Heart right ventricle (tissue), 16 donors: ENCODE data around the gene ZDHHC24. TPM values are rescaled to one million over a fixed set of nuclear protein-coding genes. Genes with fewer than 3 reads are reported as not detected.

ENCODE experiments used
- ATAC-seq, 8 donors: fragments of 200-7000 bp; cut with Tn5 transposase; one replicate each; pipeline ENCODE4 v1.9.1; 2020; ENCODE audit warnings: mild to moderate bottlenecking in 8 of 8, moderate library complexity in 8 of 8, moderate number of reproducible peaks in 1 of 8
- DNase-seq, 2 donors: peaks; one replicate each; pipeline ENCODE4 v3.0.0-alpha.2; 2020
- H3K27ac ChIP-seq, 10 donors: fragments of 200-600 bp; sonication (generic) in 2 of 10; one replicate each; pipeline versions ENCODE4 v1.5.0 to v1.8.0; 2020 to 2022; ENCODE audit warnings: mild to moderate bottlenecking in 3 of 10
- H3K27me3 ChIP-seq, 7 donors: fragments of 200-600 bp; one replicate each; pipeline ENCODE4 v1.8.0; 2021 to 2022; ENCODE audit warnings: mild to moderate bottlenecking in 2 of 7
- H3K36me3 ChIP-seq, 9 donors: fragments of 200-600 bp; sonication (generic) in 1 of 9; one replicate each; pipeline versions ENCODE4 v1.5.0 to v1.8.0; 2020 to 2022; ENCODE audit warnings: mild to moderate bottlenecking in 2 of 9
- H3K4me1 ChIP-seq, 9 donors: fragments of 200-600 bp; sonication (generic) in 1 of 9; one replicate each; pipeline versions ENCODE4 v1.5.0 to v1.8.0; 2020 to 2022; ENCODE audit warnings: mild to moderate bottlenecking in 4 of 9
- H3K4me3 ChIP-seq, 10 donors: fragments of 200-600 bp; sonication (generic) in 2 of 10; one replicate each; pipeline versions ENCODE4 v1.5.0 to v1.8.0; 2020 to 2022; ENCODE audit warnings: mild to moderate bottlenecking in 7 of 10, moderate library complexity in 2 of 10
- H3K9me3 ChIP-seq, 11 donors: fragments of 200-600 bp in 10 of 11; sonication (generic) in 2 of 11; one replicate each; pipeline versions ENCODE4 v1.5.0 to v1.8.0; 2013 to 2022; ENCODE audit warnings: mild to moderate bottlenecking in 2 of 11, control low read depth in 1 of 11, moderate library complexity in 1 of 11
- WGBS, 2 donors: extraction: QIAGEN DNeasy Blood & Tissue Kit; methylation state at CpG; one replicate each; pipeline ENCODE4 v1.1.7; 2013; ENCODE audit warnings: inconsistent platforms in 1 of 2; 5-methylcytosine and 5-hydroxymethylcytosine counted together
- intact Hi-C, 10 donors: fragments of 100-400 bp; cut with DNase I; formaldehyde crosslinking; loops; one replicate each; pipeline versions ENCODE4 v1.11.1 to v1.14.2; 2022
- polyA plus RNA-seq, 2 donors: library from polyadenylated mRNA; stranded (reverse); fragments of 200-250 nt; gene quantifications; one replicate each; pipeline ENCODE4 v1.2.3, GENCODE V29; 2013
- total RNA-seq, 10 donors: library from RNA; stranded (reverse); fragmentation: NEBNext Ultra II Directional in 3 of 10; extraction: Animal tissue kit (Norgen Biotek cat#: 25700) in 3 of 10; gene quantifications; one replicate each; pipeline versions ENCODE4 v1.2.1 to v1.2.4, GENCODE V29; 2021 to 2023
- TF ChIP-seq, protein P1 (sequence below), 9 donors: fragments of 200-600 bp; sonication (generic) in 2 of 9; IDR thresholded peaks; one replicate each; pipeline versions ENCODE4 v1.5.0 to v1.8.0; 2021 to 2022; ENCODE audit warnings: antibody characterized with exemption in 9 of 9, mild to moderate bottlenecking in 5 of 9, moderate library complexity in 1 of 9
- donor health status: Arrhythmogenic right ventricular cardiomyopathy.
- donor health status: ischemic (EF 13 %, LVEDD 7.1; RV severe dilation, severe dysfunction).
- donor health status: healthy with polysubstance abuse.
- donor health status: DM: no; HTN: yes; CAD: no.
- donor health status: DM: no; HTN: no; CAD: no.
- donor health status: ischemic (EF 25% LVEDD 6.9; RV normal size, moderate dysfunction).
- donor health status: ischemic (EF 25% LVEDD 5.7; RV mildly dilated, moderate dysfunction).
- donor health status: healthy.
- donor health status: DM: yes; HTN: yes; CAD: no.
- donor health status: Ischemic cardiomyopathy.
- donor health status: ischemic (EF 35%, LVEDD 5.7; RV mildly dilated, moderate dysfunction).
- donor health status: nonischemic (EF 11% LVEDD 7.7; RV severe dilation, severe dysfunction).
- donor health status: DM: yes; HTN: yes; CAD: no.
- donor health status: PGD.
- donor health status: ischemic (EF 29% LVEDD 5.4; RV normal size, mild dysfunction).
- donor health status: nonischemic (EF 23%, LVEDD 6.1; RV moderate dilation, normal function).

The ZDHHC24 gene
- total and polyA plus RNA-seq, 12 donors, result 4.6 to 8.4 (median 5.8) TPM

GRCh38 chr11:66557733-66558326 is 12.0 kb upstream of the ZDHHC24 start:
- intact Hi-C loops, result no loop called here
- 91 to 92% methylated on average over 24 of the region's 24 CpGs for WGBS, 2 donors
- Histone ChIP-seq H3K9me3 (no peaks in the 10 kb centered on the region), H3K4me3 (no peak overlapping the region), H3K27ac (no peak overlapping the region), H3K27me3 (peaks cover 0 to 30% (median 16%) of the 10 kb centered on the region in 7 donors), H3K4me1 (peaks cover 4 to 9% (median 7%) of the 10 kb centered on the region in 9 donors), H3K36me3 (peaks cover 0 to 6% (median 0%) of the 10 kb centered on the region in 9 donors)
- ATAC-seq (no peak), DNase-seq (no peak)
- TF ChIP-seq, protein P1, sequence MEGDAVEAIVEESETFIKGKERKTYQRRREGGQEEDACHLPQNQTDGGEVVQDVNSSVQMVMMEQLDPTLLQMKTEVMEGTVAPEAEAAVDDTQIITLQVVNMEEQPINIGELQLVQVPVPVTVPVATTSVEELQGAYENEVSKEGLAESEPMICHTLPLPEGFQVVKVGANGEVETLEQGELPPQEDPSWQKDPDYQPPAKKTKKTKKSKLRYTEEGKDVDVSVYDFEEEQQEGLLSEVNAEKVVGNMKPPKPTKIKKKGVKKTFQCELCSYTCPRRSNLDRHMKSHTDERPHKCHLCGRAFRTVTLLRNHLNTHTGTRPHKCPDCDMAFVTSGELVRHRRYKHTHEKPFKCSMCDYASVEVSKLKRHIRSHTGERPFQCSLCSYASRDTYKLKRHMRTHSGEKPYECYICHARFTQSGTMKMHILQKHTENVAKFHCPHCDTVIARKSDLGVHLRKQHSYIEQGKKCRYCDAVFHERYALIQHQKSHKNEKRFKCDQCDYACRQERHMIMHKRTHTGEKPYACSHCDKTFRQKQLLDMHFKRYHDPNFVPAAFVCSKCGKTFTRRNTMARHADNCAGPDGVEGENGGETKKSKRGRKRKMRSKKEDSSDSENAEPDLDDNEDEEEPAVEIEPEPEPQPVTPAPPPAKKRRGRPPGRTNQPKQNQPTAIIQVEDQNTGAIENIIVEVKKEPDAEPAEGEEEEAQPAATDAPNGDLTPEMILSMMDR (IDR thresholded peaks at IDR 0.05), result no peak

DNA sequence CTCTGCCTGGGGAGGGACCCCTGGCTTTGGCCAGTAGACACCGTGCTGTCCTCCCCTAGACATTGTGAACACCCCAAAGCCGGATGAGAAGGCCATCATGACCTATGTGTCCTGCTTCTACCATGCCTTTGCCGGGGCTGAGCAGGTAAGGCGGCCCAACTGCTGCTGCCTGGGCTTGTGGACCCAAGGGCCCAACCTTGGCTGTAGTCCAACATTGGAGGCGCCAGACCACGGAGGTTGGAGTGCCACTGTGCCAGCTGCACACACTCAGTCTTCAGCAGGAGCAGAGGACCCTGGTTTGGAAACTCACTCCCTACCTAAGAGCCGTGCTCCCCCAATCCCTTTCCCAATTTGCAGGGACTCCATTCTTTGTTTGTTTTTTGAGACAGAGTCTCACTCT is 10.2 kb upstream of the ZDHHC24 start:
- H3K36me3 ChIP-seq, result no peaks in the 10 kb centered on the region
- DNase-seq (no peak), ATAC-seq (peak in 1 of 8 donors; percentile 6)
- H3K4me3 ChIP-seq, result no peak overlapping the region
- 77 to 81% methylated on average over 7 of the region's 7 CpGs for WGBS, 2 donors
- intact Hi-C loops, result no loop called here
- H3K9me3 ChIP-seq, result no peaks in the 10 kb centered on the region
- TF ChIP-seq, protein P1 (IDR thresholded peaks at IDR 0.05), result no peak
- H3K27ac ChIP-seq, result no peak overlapping the region
- peaks cover 0 to 30% (median 16%) of the 10 kb centered on the region in 7 donors for H3K27me3 ChIP-seq
- peaks cover 4 to 9% (median 7%) of the 10 kb centered on the region in 9 donors for H3K4me1 ChIP-seq

DNA sequence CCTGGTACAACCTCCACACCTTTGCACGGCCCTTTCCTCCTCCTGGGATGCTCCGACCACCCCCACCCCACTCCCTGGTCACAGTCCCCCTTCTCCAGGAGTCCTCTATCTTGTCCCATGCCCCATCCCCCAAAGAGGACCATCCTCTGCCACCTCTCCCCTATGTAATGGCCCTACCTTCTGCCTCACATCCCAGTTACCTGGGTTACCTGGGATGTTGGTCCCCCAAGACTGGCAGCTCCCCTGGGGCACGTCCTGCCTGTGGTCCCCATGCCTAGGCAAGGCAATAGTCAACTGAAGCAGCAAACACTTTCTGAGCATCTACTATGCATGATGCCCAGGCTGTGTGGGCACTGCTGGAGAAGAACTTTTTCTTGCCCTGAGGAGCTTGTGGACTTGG is 9.6 kb upstream of the ZDHHC24 start:
- intact Hi-C loops, result no loop called here
- Histone ChIP-seq H3K9me3 (no peaks in the 10 kb centered on the region), H3K4me1 (peaks cover 4 to 9% (median 7%) of the 10 kb centered on the region in 9 donors), H3K4me3 (no peak overlapping the region), H3K27me3 (peaks cover 0 to 30% (median 16%) of the 10 kb centered on the region in 7 donors), H3K27ac (no peak overlapping the region), H3K36me3 (no peaks in the 10 kb centered on the region)
- WGBS, 2 donors, result 52 to 67% methylated on average over 3 of the region's 3 CpGs
- TF ChIP-seq, protein P1 (IDR thresholded peaks at IDR 0.05), result no peak
- no peak for DNase-seq
- no peak for ATAC-seq

DNA sequence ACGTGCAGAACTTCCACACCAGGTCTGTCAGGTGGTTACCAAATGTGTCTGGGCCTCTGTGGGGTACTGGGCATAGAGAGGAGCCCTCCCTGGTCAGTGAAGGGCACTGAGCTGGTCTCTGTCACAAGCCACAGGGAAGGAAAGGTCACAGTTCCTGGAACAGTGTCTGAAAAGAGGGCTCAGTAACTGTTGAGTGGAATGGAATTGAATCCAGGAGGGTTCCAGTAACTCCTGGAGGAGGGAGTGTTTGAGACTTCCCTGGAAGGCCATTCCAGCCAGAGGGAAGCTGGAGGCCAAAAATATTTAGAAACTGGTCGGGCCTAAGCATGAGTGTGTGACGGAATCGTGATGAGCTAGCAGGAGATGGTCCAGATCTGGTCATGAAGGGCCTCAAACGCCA is 8.8 kb upstream of the ZDHHC24 start:
- intact Hi-C loops, result no loop called here
- Histone ChIP-seq H3K27me3 (peaks cover 0 to 30% (median 16%) of the 10 kb centered on the region in 7 donors), H3K27ac (no peak overlapping the region), H3K4me3 (no peak overlapping the region), H3K9me3 (no peaks in the 10 kb centered on the region), H3K36me3 (no peaks in the 10 kb centered on the region), H3K4me1 (peaks cover 4 to 9% (median 7%) of the 10 kb centered on the region in 9 donors)
- TF ChIP-seq, protein P1 (IDR thresholded peaks at IDR 0.05), result no peak
- ATAC-seq (no peak), DNase-seq (no peak)
- WGBS, 2 donors, result 79 to 80% methylated on average over 5 of the region's 5 CpGs
